Kidney (tissue), 14 donors: ENCODE data around the gene TBCD. TPM values are rescaled to one million over a fixed set of nuclear protein-coding genes. Genes with fewer than 3 reads are reported as not detected.
"Not testable (repeated sequence)": the region's sequence is repeated elsewhere in the genome, so short reads cannot be mapped to it uniquely, and the experiment has no call there.

ENCODE experiments used
- DNase-seq, 5 donors: peaks; one replicate each; pipeline ENCODE4 v3.0.0-alpha.2; 2013 to 2020
- FAIRE-seq: peaks from 2 replicates; lab custom pipeline; 2012; peaks lifted over from hg19 to GRCh38; lab: Jason Lieb, UNC
- H3K27ac ChIP-seq, 2 donors: one replicate each; pipeline ENCODE4 v1.7.0; 2013; ENCODE audit warnings: low read depth in 2 of 2, low read length in 2 of 2, inconsistent platforms in 1 of 2
- H3K27me3 ChIP-seq: one replicate; pipeline ENCODE4 v1.7.1; 2013; ENCODE audit warnings: low read length, inconsistent platforms; ENCODE audit not compliant: control insufficient read depth, insufficient read depth
- H3K36me3 ChIP-seq, 3 donors: one replicate each; pipeline versions ENCODE4 v1.7.0 to v1.7.1; 2013; ENCODE audit warnings: low read length in 3 of 3, control low read depth in 1 of 3, inconsistent platforms in 1 of 3; ENCODE audit not compliant: insufficient read depth in 3 of 3, control insufficient read depth in 2 of 3
- H3K4me1 ChIP-seq, 3 donors: one replicate each; pipeline versions ENCODE4 v1.7.0 to v1.7.1; 2013; ENCODE audit warnings: low read length in 3 of 3, inconsistent platforms in 1 of 3, low read depth in 1 of 3; ENCODE audit not compliant: control insufficient read depth in 2 of 3, insufficient read depth in 2 of 3
- H3K4me3 ChIP-seq, 3 donors: one replicate each; pipeline versions ENCODE4 v1.7.0 to v1.8.1; 2013; ENCODE audit warnings: low read length in 3 of 3, control low read depth in 1 of 3, inconsistent platforms in 1 of 3
- H3K9ac ChIP-seq, 3 donors: one replicate each; pipeline versions ENCODE4 v1.7.0 to v1.7.1; 2013; ENCODE audit warnings: low read length in 3 of 3, control low read depth in 1 of 3, inconsistent platforms in 1 of 3
- H3K9me3 ChIP-seq, 3 donors: one replicate each; pipeline versions ENCODE4 v1.7.0 to v1.7.1; 2013; ENCODE audit warnings: low read length in 3 of 3, control low read depth in 1 of 3, inconsistent platforms in 1 of 3; ENCODE audit not compliant: control insufficient read depth in 2 of 3, insufficient read depth in 1 of 3
- CTCF ChIP-seq: IDR thresholded peaks from 3 replicates; pipeline ENCODE4 v1.5.1; 2012; ENCODE audit warnings: mild to moderate bottlenecking, moderate library complexity, borderline replicate concordance; ENCODE audit not compliant: insufficient read depth; ENCODE audit errors: extremely low read depth
- intact Hi-C: fragments of 100-400 bp; cut with DNase I; formaldehyde crosslinking; loops from one replicate; pipeline ENCODE4 v1.11.1; 2022
- polyA plus RNA-seq: library from polyadenylated mRNA; stranded (reverse); fragments of 350-450 nt; fragmentation: Illumina TruSeq; extraction: RNeasy Lipid Tissue Mini Kit (QIAGEN cat#74804); gene quantifications from one replicate; pipeline ENCODE4 v1.2.3, GENCODE V29; 2014; ENCODE audit warnings: low read depth, low replicate concordance; ENCODE audit not compliant: insufficient read depth
- total RNA-seq: library from RNA; stranded (reverse); fragmentation: NEBNext Ultra II Directional; extraction: Animal tissue kit (Norgen Biotek cat#: 25700); gene quantifications from one replicate; pipeline ENCODE4 v1.2.1, GENCODE V29; 2021
- donor health status: control.
- donor health status: control.
- donor health status: control.
- donor health status: control.
- donor health status: control.
- donor health status: DM: yes; HTN: yes; CAD: no.
- donor health status: Normal renal cell carcinoma (clear cell type).

Gene TBCD
- total and polyA plus RNA-seq, 2 donors from 2014 or later: 72.8 to 78.7 TPM

GRCh38 chr17:82984751-82985427, 233.0 kb downstream of the TBCD start:
- H3K9me3 ChIP-seq: peaks cover 0 to 1% (median 0%) of the 10 kb centered on the region in 3 donors
- H3K27me3 ChIP-seq: no peaks in the 10 kb centered on the region
- no peak for FAIRE-seq
- no peaks in the 10 kb centered on the region for H3K36me3 ChIP-seq
- no peak overlapping the region for H3K27ac ChIP-seq
- no peak for TF ChIP-seq CTCF
- peaks cover 0 to 4% (median 0%) of the 10 kb centered on the region in 3 donors for H3K4me1 ChIP-seq
- H3K4me3 ChIP-seq: no peak overlapping the region
- peak in 2 of 5 donors; percentile 46 to 48 for DNase-seq
- intact Hi-C loops: no loop called here
- H3K9ac ChIP-seq: no peak overlapping the region

GRCh38 chr17:82985428-82985805, 233.6 kb downstream of the TBCD start:
- no peaks in the 10 kb centered on the region for H3K27me3 ChIP-seq
- intact Hi-C loops: no loop called here
- DNase-seq (peak in 4 of 5 donors; percentile 63 to 81 (median 72)), FAIRE-seq (no peak)
- peaks cover 0 to 4% (median 0%) of the 10 kb centered on the region in 3 donors for H3K4me1 ChIP-seq
- H3K4me3 ChIP-seq: no peak overlapping the region
- H3K9ac ChIP-seq: no peak overlapping the region
- H3K36me3 ChIP-seq: no peaks in the 10 kb centered on the region
- peaks cover 0 to 1% (median 0%) of the 10 kb centered on the region in 3 donors for H3K9me3 ChIP-seq
- no peak overlapping the region for H3K27ac ChIP-seq
- no peak for TF ChIP-seq CTCF

- Histone ChIP-seq H3K27me3 (no peaks in the 10 kb centered on the region), H3K4me3 (no peak overlapping the region), H3K9me3 (peaks cover 0 to 1% (median 0%) of the 10 kb centered on the region in 3 donors), H3K4me1 (peaks cover 0 to 4% (median 0%) of the 10 kb centered on the region in 3 donors), H3K27ac (no peak overlapping the region), H3K36me3 (no peaks in the 10 kb centered on the region), H3K9ac (no peak overlapping the region)
- FAIRE-seq: no peak
- DNase-seq: peak; percentile 78 to 88 (median 82)
- no peak for TF ChIP-seq CTCF
- intact Hi-C loops: no loop called here
Observed at GRCh38 chr17:82985973-82986372, 234.1 kb downstream of the TBCD start.

GRCh38 chr17:82989051-82989450, 237.2 kb downstream of the TBCD start:
- H3K4me1 ChIP-seq, DNase-seq, FAIRE-seq, H3K36me3 ChIP-seq, intact Hi-C loops, H3K27me3 ChIP-seq, H3K9me3 ChIP-seq, H3K9ac ChIP-seq, H3K27ac ChIP-seq, H3K4me3 ChIP-seq: not testable (repeated sequence)
